Keratinocyte (primary cell): ENCODE data around the gene SFT2D3.

Source experiments
- CTCF ChIP-seq, 3 experiments: IDR thresholded peaks in 1 of 3; conservative IDR thresholded peaks in 1 of 3; optimal IDR thresholded peaks in 1 of 3; 2 replicates in 2 of 3; 3 replicates in 1 of 3; pipeline versions ENCODE3 to v1.5.1; 2011; ENCODE audit warnings: low read length in 3 of 3, mild to moderate bottlenecking in 3 of 3, moderate library complexity in 2 of 3, control low read depth in 1 of 3, inconsistent platforms in 1 of 3; ENCODE audit not compliant: insufficient read depth in 2 of 3; ENCODE audit errors: extremely low read depth in 1 of 3
- EZH2 ChIP-seq: IDR thresholded peaks from one replicate; pipeline ENCODE4 v1.6.1; 2012; ENCODE audit warnings: inconsistent platforms, mild to moderate bottlenecking, low read length, moderate library complexity

DNA sequence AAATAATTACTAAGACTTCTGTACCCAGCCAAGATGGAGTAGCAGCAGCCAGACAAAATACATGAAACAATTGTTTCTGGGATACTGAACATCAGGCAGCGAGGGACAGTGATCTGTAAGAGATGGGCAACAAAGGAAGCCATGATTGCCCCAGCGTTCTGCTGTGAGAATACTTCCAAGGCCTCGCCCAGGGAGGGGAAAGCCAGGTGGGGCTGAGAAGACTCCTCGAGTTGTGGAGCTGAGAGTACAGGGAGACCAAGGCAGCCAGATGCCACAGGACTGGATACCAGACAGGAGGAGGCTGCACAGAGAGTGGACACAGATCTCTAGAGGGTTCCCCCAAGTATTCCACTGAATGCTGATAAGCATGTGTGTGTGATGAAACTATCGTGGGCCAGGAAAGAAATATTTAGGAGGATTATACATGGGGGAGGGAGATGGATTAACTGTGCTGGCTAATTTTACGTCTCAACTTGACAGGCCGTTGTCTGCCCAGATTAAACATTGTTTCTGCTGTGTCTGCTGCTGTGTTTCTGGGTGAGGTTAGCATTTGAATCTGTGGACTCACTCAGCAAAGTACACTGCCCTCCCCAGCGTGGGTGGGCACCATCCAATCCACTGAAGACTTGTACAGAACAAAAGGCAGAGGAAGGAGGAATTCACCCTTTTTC, 15.8 kb upstream of the SFT2D3 start:
- TF ChIP-seq CTCF (optimal IDR thresholded peaks at IDR 0.05 in 1 of 3, IDR thresholded peaks at IDR 0.05 in 1 of 3, conservative IDR thresholded peaks at IDR 0.05 in 1 of 3; ENCODE audit: extremely low read depth in 1 of 3, insufficient read depth in 2 of 3, low read length in 3 of 3), result no peak
- TF ChIP-seq EZH2, result no peak
